NCI-H82 treated with DMSO at 0.1 percent for 48 hours (cell line): ENCODE data around the gene CNIH1.

ENCODE experiments used
- DNase-seq: peaks from one replicate; lab custom pipeline; 2025; ENCODE audit not compliant: unreplicated experiment; lab: John Stamatoyannopoulos, UW

Gene CNIH1

DNA sequence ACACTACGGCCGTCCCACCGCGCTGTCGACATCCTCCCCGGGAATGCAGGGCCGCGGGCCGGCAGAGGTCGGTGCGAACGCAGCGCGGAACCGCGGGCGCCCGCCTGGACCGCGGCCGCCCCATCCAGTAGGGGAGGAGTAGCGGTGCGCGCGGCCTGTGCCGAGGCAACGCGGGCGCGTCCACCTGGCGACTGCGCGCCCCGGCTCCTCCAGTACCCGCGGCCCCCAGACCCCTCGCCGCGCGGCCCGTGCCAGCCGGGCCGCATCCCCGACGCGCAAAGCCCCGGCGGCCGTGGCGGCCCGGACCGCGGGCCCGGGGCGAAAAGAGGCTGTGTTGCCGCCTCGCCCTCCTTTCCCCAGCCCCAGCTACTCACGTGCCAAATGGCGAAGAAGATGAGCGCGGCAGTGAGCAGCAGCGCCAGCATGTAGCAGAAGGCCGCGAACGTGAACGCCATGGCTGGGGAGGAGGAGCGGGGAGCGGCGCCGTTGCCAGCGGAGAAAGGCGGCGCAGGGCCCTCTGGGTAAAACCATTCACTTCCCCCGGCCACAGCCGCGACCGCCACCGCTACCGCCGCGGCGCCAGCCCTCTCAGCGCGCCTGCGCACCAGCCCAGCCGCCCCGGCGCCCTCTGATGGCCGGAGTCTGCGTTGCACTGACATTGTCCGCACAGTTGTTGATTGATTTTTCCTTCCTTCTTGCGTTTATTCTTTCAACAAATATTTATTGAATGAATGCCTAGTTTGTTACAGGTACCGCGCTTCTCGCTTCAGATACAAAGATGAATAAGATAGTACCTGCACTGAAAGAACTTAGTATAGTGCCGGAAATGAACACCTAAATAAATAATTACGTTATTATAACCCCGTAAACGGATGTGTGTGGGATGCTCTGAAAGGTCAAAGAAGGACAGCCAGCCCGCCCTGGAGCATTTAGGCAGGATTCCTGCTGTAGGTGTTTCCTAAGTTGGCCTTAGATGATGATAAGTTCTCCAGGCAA lies at the start of gene CNIH1:
TSS of gene CNIH1 (minus strand) at position 502 of the 996 bp plus-strand sequence. CDS start at position 455, 47 bp downstream.
- peak; percentile 71 for DNase-seq

DNA sequence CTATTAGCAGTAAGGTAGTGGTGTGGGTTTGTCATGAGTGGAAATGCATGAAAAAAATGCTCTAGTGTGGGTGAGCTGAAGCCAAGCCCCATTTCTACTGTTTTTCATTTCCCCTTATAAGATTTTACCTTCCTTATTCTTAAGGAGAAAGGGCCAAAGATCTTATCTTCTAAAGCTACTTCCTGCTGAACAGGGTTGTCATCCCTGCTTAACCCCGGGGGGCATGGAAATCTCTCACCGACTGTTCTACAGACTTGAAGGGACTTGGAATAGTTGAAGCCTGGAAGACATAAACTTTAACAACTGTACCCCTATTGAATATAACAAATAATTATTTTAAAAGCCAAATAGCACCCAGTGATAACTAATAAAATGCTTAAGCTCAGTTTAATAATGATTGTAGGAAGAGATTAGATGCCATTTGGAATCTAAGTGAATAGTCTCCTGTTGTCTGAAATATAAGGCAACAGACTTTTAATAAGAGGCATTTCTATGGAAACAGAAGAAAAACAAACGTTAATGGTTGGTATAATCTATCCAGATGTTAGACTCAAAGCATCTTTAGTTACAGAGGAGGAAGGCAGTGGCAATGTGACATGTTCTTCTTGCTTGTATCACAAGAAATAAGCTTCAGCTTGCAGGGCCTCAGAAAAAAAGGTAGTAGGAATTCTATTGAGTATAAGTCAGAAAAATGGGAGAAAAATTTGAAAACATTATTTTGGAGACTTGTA lies 49.4 kb upstream of the CNIH1 start:
- DNase-seq: no peak

DNA sequence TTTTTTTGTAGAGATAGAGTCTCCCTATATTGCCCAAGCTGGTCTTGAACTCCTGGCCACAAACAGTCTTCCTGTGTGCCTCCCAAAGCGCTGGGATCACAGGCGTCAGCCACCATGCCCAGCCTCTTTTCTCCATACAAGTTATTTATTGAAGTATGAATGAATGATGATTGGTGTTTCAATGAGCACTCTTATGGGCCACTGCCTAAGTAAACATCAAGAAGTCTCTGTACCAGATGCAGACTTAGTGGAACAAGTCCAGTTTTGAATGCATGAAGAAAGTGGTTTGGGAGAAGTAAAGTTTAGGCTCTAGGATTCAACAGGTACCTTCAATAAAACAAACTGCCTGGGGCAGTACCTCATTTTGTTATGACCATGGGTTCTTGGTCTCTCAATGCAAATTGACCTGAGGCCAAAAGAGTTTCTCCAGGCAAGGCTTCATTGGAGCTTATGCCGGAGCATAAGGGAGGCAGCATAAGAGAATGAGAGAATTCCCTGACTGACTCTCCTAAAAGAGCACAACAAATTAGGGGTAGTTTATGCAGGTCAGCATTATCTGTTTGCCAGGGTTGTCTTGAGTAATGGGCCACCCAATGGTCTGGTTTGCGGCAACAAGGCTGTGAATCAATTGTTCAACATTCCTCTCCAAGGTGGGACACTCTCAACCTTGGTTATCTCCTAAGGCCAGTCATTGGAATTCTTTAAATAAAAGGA lies 48.7 kb upstream of the CNIH1 start:
- DNase-seq: no peak

- no peak for DNase-seq
These were observed 48.1 kb upstream of the CNIH1 start for GRCh38 chr14:54489318-54489683.

DNA sequence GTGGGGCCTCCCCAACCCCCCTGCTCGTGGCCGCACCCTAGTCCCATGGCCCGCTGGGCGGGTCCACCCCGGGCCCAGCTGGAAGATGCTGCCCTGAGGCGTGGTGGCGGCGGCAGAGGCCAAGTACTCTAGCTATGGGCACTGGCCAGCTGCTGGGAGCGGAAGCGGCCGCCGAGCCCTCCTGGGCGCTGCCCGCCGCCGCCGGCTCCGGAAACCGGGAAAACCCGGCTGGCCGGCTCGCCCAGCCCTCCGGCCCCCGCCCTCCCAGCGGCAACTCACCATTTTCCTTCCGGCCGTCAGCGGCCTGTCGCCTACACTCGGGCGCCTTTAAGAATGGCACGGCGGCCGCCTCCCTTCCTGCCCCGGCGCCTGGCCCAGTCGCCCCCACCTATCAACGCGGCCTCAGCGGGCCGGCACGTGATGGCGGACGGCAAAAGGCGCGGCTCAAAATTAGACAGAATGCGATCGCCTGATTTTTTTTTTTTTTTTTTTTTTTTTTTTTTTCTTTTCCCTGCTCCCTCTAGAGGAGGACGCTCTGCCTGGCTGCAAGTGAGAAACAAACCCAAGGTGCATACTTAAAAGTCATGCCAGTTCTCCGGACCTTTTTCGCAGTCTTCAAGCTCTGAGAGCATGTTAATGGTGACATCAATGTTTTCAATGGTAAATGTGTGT lies 47.6 kb upstream of the CNIH1 start, which contains the start of gene GMFB:
TSS of gene GMFB (minus strand) at position 335 of the 672 bp plus-strand sequence. CDS start at position 282, 53 bp downstream.
- peak; percentile 42 for DNase-seq

- DNase-seq: no peak
These were observed 47.1 kb upstream of the CNIH1 start for GRCh38 chr14:54488318-54488645.

GRCh38 chr14:54487771-54488170 lies 46.6 kb upstream of the CNIH1 start:
- no peak for DNase-seq

GRCh38 chr14:54486685-54487084 lies 45.5 kb upstream of the CNIH1 start:
- no peak for DNase-seq

DNA sequence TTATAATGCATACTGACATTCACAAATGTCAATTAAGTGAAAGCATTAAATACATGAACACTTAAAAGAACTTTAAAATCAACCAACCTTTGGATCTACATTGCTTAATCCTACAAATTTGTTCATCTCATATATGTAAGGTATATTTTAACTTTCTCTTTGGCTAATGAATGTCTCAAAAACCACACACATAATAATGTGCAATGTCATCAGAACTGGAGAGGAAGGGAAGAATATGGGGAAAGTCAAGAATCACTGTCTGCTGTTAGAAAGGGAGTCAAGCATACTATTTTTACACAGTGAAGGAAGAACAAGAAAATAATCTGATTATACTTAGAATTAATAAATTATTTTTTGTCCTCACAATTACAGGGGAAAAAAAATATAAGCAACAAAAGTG lies 42.7 kb upstream of the CNIH1 start:
- DNase-seq: no peak

DNA sequence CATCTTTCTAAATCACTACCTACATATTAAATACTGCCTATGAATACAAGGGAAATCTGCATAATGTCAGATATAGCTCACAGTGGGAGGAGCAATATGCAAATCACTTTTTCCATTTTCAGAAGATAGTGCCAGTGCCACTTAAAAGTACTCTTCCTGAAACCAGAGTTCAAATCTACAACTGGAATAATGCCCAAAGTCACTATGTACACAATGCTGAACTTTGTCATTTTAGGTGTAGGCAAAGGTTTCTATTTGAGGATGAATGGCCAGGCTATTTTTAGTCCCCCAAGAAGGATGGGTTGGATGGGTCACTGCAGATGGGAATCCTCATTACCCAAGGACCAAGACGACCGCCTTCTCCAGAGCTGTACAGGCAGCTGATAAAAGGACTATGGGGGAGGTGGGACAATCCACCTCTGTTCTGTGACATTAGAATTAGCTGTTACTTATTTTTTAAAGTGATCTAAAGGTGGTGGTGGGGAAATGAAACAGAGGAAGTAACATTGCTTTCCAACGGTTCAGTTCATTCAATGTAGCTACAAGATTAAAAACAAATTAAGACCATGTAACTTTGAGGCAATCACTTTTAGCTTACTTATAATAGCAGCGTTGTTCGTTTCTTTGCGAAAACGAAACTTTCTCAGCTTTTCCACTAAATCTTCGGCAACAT lies 42.0 kb upstream of the CNIH1 start:
- DNase-seq: no peak

DNA sequence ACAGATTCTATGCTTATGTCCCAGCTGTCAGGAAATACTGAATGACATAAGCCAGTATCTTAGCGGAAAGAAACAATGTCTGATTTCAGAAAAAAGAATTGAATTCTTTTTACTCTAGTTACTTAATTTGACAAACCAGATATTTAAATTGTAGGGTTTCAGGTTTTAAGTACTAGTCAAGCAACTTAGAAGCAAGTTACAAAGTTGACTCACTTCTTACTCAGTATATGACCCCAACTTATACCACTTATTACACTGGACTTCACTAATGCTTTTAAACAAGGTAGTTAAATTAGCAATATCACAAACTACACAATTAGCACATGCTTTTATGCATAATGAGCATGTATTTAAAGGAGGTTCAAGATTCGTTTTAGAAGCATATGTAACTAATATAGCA lies 40.5 kb upstream of the CNIH1 start:
- no peak for DNase-seq

GRCh38 chr14:54480830-54481562 lies 39.8 kb upstream of the CNIH1 start:
- DNase-seq: no peak

DNA sequence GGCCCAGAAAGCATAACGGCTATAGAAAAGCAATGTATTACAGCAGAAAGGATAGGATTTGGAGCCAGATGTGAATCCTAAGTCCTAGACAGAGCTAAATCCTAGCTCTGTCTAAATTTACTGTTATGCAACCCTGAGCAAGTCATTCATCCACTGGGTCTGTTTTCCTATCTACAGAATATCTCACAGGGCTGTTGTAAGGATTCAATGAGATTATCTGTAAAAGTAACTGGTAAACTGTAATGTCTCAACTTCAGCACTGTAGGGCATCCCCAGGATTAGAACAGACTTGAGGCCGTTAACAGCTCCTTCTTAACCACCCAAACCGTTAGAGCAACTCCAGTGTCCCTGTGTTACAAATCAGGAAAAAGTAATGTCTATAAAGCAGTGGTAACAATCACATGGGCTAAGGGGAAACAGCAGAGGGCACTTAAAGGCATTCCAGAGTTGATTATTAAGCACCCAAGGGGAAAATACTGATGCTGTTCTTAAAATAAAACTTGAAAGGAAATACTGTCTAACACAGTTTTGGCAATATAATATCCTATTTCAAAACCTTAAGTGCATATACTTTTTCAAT lies 37.6 kb upstream of the CNIH1 start:
- no peak for DNase-seq

- no peak for DNase-seq
These were observed 34.7 kb upstream of the CNIH1 start for GRCh38 chr14:54475911-54476310.

- DNase-seq: no peak
These were observed 34.2 kb upstream of the CNIH1 start for GRCh38 chr14:54475187-54475899.

DNA sequence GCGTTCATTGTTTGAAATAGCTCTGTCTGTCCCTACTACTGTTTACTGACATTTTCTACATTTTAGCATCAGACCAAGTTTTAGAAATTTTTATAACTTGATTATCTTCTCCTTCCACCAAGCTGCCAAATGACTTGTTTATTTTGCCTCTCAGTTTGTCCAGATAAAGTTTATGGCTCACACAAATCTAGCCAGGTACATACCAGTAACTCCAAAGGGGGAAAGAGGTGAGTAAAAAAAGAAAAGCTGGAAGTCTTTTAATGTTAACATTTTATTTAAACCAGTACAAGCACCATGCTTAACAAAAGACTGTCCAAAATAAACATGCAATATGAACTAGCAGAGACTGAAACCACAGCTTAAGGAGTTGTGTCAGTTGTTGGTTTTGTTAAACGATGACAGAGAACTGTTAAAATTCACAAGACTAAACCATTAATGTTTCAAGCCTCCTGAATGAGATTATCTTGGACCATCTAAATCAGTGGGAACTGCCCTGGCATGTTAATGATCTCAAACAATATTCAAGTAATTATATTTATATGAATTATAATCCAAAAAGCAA lies 33.1 kb upstream of the CNIH1 start:
- DNase-seq: no peak

DNA sequence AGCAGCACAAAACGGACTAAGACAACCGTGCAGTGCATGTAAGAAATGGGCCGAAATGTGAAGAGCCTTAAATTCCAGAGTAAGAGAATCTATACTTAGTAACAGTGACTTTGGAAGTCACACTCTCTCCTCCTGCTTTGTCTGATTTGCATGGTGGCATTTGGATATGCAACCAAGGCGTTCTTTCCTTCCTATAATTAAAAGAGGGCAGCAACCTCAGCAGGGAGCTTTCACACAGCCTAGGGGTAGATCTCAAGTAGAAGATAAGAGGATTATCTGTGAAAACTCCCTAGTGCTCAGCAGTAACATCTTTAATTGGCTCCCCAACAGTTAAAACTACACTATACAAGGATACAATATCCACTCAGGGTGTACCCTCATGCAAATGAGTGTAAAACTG lies 31.1 kb upstream of the CNIH1 start:
- DNase-seq: peak; percentile 84

GRCh38 chr14:54471641-54472040 lies 30.5 kb upstream of the CNIH1 start:
- no peak for DNase-seq
